HG02798 (cell line): Measurements from ENCODE around the gene PRR15.

Source experiments
- ATAC-seq: cut with Tn5 transposase; IDR thresholded peaks from one replicate; pipeline ENCODE4 v1.9.1; 2021; ENCODE audit warnings: mild to moderate bottlenecking; ENCODE audit not compliant: unreplicated experiment, poor library complexity

Gene PRR15

GRCh38 chr7:29607889-29608288, 44.3 kb downstream of the PRR15 start:
- ATAC-seq, result no peak

GRCh38 chr7:29609162-29610037, 45.8 kb downstream of the PRR15 start:
- no peak for ATAC-seq

DNA sequence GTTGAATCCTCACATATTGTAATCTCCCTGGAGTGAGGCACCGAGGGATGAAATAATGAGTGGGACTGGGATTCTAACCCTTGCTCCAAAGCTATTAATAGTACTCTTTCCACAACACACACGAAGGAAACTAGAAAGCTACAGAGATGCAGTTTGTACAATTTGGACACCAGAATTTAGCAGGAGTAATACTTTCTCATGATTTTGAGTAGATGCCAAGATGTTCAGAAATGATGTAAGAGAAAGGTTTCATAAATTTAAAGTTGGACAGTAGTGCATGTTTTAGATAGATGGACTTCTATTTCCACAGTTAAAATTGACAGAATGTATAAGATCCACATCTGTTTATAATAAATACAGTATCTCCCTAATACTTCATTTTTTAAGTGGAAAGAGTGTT, 46.5 kb downstream of the PRR15 start:
- ATAC-seq, result no peak

GRCh38 chr7:29611941-29612544, 48.4 kb downstream of the PRR15 start:
- ATAC-seq, result no peak

DNA sequence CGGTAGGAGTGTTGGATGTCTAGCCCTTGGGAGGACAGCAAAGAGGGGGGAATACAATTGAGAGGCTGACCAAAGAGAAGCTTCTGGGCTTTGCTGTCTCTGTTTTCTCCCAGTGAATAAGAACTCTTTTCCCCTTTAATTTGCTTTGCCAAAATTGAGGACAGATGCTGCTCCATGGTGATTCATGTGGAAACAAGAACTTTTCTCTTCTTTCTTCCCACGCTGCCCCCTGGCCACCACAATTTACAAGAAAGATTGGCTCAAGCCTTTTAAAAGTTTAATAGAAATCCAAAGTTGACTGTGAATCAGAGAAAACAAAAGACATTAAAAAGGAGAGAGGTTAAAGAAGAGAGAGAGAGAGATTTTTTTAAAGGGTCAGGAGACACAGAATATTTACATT, 49.0 kb downstream of the PRR15 start:
- ATAC-seq, result no peak

GRCh38 chr7:29613100-29613499, 49.5 kb downstream of the PRR15 start:
- ATAC-seq, result no peak

- no peak for ATAC-seq
Observed at GRCh38 chr7:29614229-29614628, 50.6 kb downstream of the PRR15 start.
